Middle frontal gyrus (tissue), 1 donor: ENCODE data around the gene FOXP4.

ENCODE experiments used
- DNase-seq: peaks from one replicate; pipeline ENCODE4 v3.0.0-alpha.2; 2015; ENCODE audit warnings: low spot score; ENCODE audit errors: extremely low spot score

FOXP4 gene

DNA sequence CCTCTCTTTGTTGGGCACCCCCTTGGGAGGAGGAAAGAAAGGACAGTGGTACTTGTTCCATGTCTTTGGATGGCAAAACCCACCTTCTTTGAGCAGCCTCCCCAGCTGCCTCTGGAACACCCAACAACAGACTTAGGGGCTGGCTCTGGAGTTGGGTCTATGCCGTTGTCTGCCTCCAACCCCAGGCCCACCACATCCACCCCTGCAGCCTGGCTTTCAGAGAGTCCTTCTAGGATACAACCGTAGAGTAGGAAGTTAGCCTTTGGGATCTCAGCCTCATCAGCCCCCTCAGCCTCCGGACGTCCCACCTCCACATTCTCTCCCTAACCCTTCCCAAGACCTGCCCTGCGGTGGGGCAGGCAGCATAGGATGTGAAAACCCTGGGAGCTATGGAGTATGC, 36.4 kb downstream of the FOXP4 start:
- no peak for DNase-seq

GRCh38 chr6:41583565-41583964, 37.4 kb downstream of the FOXP4 start:
- DNase-seq, result no peak

DNA sequence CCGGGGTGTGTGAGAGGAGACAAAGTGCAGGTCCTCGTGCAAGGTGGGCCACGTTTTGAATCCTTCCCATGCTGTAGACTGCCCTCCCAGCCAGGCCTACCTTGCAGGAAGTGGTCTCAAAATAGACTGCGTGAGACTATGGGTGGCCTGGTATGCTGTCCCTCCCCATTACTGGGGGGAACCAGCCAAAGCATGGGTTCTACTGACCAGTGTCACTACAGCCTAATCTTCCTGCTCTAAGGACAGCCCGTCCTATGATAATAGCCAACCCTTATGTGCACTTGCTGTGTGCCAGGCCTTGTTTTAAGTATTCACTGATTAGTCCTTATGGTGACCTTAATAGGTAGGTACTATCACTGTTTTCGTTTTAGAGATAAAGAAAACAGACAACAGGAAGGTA, 38.0 kb downstream of the FOXP4 start:
- no peak for DNase-seq

DNA sequence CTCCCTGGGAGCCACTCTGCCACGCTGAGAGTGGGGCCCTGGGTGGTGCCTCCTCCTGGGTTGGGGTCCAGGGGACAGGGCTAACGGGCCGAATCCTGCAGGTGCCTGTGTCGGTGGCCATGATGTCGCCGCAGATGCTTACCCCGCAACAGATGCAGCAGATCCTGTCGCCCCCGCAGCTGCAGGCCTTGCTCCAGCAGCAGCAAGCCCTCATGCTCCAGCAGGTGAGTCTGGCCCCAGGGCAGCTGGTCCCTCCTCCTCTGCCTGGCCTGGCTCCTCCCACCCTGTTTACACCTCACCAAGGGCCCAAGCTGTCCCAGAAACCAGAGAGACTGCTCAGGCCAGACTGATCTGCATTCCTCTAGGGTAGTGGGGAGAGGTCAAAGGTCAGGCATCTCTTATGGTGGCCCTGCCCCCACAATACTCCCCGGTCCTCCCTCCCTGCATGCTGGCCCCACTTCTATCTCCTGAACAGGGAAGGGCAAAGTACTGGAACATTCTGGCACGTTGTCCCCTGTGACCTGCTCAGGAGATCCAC, 38.6 kb downstream of the FOXP4 start:
- no peak for DNase-seq

- DNase-seq, result no peak
Observed at GRCh38 chr6:41585605-41586004, 39.4 kb downstream of the FOXP4 start.

DNA sequence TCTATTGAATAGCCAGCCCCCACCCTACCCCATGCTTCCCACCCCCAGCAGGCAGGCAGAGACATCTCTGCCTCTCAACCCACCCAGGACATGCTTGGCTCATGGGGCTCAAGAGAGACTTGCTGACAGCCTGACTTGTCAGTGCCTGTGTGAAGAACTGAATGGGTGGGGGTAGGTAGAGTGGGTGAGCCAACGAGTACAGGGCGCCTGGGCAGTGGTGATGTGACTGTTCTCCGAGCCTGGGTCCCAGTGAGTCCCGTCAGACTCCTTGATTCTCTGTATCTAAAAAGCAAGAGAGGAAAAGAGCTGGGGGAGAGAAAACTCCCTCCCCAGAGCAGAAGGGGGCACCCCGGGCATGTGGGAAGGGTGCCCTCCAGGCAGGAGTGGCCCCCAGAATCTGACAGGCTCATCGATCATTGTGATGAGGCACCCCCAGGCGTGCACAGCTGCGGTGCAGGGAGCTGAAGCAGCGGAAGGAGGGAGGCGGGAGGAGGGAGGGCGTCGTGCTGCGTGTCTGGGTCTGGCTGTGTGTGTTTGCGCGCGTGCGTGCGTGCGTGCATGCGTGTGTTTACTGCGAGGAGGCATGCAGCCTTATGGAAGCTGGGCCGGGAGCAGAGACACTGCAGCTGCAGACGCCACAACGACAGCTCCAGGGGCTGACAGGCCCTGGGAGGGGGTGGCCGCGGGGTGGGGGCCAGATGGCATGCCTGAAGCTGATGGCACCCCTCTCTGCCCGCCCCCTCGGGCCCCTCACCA, 40.2 kb downstream of the FOXP4 start:
- peak; percentile 71 for DNase-seq

DNA sequence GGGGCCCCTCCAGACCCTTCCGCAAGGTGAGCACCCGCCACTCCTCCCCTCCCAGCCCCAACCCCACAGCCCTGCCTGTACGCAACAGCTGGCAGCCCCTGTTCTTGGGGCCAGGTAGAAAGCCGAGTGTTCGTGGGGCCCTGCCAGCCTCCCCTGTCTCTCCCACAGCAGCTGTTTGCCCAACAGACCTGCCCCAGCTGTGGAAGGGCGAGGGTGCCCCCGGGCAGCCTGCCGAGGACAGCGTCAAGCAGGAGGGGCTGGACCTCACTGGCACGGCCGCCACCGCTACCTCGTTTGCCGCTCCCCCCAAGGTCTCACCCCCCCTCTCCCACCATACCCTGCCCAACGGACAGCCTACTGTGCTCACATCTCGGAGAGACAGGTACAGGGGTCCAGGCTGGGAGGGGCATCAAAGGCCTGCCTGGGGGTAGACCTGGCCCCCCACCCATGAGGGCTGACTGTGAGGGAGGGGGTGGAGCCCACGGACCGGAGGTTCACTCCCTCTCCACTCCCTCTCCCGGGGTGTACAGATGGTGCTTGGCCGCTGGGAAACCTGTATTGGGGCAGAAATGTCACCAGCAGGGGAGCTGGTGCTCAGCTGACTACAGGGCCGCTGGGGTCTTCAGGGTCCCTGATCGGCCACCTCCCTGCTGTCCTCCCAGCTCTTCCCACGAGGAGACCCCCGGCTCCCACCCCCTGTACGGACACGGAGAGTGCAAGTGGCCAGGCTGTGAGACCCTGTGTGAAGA, 41.1 kb downstream of the FOXP4 start:
- DNase-seq, result no peak

- DNase-seq, result no peak
Observed at GRCh38 chr6:41588111-41588510, 41.9 kb downstream of the FOXP4 start.

GRCh38 chr6:41589223-41589622, 43.0 kb downstream of the FOXP4 start:
- no peak for DNase-seq

- DNase-seq, result no peak
Observed at GRCh38 chr6:41589636-41590622, 43.7 kb downstream of the FOXP4 start.

DNA sequence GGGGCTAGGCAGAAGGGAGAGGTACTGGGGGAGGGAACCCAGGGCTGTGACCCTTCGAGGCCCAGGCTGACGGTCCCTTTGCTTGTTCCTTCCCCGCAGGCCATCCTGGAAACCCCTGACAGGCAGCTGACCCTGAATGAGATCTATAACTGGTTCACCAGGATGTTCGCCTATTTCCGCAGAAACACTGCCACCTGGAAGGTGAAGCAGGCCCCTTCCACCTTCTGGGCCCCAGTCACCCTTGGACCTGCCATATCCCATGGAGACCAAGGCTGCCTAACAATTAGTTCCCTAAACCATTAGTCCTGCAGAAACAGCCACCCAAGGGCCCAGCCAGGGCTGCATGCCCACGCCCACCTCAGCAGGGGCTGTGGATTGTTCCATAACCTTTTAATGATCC, 44.9 kb downstream of the FOXP4 start:
- DNase-seq, result no peak

- peak; percentile 51 for DNase-seq
Observed at GRCh38 chr6:41591859-41592502, 45.8 kb downstream of the FOXP4 start.

GRCh38 chr6:41593406-41593805, 47.2 kb downstream of the FOXP4 start:
- no peak for DNase-seq

DNA sequence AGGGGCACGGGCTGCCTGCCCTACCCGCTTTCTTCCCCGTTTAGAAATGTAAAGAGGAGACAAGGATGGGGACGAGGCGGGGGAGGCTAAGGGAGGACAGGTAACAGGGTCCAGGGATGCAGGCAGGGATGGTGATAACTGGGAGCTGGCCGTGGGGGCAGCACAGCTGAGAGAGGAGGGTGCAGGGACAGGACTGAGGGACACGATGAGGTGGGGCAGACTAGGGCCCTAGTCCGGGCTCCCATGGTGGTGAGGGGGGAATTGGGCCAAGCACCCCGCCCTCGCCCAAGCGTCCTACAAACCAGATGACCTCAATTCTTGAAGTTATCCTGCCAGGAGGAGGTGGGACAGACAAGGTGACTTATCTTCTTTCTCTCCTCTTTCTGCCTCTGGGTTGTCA, 47.7 kb downstream of the FOXP4 start:
- DNase-seq, result no peak

DNA sequence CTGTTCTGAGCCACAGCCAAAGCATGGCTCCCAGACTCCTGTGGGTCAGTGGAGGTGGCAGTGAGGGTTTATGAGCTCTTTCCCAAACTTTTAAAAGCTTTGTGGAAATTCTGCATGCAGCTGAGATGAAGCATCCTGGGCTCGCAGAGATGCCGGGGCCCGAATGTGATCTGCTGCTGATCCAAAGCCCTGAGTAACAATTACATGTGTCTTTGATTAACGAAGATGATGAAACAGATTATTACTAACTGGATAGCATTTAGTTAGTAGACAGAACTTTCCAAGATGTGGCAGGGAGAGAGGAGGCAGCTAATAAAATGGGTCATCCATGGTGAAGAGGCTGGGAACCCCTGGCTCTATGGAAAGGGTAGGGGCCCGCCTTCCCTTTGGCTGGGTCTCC, 48.1 kb downstream of the FOXP4 start:
- no peak for DNase-seq

GRCh38 chr6:41594766-41595165, 48.6 kb downstream of the FOXP4 start:
- no peak for DNase-seq

DNA sequence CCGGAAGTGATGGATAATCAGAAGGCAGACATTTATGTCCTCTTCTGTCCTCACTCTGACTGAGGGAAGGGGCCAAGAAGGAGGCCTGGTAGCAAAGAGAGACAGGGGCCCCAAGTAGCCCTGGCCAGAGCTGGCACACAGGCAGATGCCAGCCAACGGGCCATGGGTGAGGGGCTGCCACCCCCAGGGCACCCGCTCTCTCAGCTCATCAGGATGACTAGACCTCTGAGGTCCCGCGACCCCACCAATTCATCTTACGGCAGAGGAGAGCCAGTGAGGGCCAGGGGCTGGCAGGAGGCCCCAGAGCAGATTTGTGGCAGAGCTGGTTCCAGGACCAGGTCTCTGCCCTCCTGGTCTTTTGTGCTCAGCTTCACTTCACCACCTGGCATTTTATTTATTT, 49.0 kb downstream of the FOXP4 start:
- no peak for DNase-seq

DNA sequence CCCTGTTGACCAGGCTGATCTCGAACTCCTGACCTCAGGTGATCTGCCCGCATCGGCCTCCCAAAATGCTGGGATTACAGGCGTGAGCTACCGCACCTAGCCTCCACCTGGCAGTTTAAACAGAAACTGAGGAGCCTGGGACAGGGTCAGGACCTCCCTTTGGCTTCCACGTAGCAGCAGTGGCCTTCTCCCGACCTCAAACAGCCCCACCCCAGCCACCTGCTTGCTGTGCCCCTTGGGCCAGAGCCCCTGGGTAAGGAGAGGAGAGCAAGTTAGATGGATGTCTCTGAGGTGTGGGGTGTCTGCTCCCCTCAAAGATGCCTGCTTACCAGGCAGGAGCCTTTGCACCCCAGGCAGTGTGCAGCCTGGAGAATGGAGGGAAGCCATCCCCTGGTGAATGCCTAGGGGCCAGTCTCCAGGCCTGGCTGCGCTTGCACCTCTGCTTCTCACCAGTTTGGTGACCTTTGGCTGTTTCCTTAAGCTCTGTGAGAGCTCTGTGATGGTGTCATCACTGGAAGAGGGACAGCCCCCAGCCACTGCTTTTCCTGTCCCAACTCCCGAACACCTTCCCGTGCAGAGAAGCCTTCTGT, 50.0 kb downstream of the FOXP4 start:
- no peak for DNase-seq

DNA sequence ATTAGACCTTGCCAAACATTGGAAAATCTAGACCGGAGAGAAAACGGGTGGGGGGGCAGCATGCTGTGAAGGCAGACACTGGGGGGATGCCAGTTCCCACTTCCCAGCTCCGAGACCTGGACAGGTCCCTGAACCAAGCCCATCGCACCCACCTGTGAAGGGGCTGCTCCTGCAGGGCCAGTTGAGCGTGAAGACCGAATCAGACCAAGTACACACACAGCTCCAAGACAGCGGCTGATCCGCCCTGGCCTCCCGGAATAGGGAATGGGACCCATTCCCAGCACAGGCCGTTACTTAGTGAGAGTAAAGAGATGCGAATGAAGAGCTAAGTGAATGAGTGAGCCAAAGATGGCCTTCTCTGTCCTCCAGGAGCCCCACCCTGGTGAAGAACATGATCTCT, 50.6 kb downstream of the FOXP4 start:
- DNase-seq, result no peak

- DNase-seq, result no peak
Observed at GRCh38 chr6:41597246-41598000, 51.2 kb downstream of the FOXP4 start.
